A549 treated with AZD9567 at 1 μM for 4 hours (cell line): Measurements from ENCODE around the gene MS4A4A. TPM values are rescaled to one million over a fixed set of nuclear protein-coding genes. Genes with fewer than 3 reads are reported as not detected.

Experiments used
- total RNA-seq: library from RNA; stranded (reverse); fragments of 200-300 nt; extraction: Qiagen RNA extraction; gene quantifications from 5 replicates; pipeline ENCODE4 v1.2.3, GENCODE V29; 2022; ENCODE audit not compliant: insufficient read depth

MS4A4A gene
- total RNA-seq: not detected in 5 replicates

GRCh38 chr11:60280412-60280811 is at the start of gene MS4A4A:
MS4A4A (plus strand) TSS chr11:60280666; CDS start chr11:60280676, 10 bp downstream.

GRCh38 chr11:60242740-60243239 is 37.7 kb upstream of the MS4A4A start, which contains the start of gene MS4A4E:
MS4A4E (minus strand) TSS chr11:60243137; CDS start chr11:60230055, 13,082 bp downstream.

GRCh38 chr11:60326955-60327354 is 46.5 kb downstream of the MS4A4A start, which contains the start of gene MS4A6E:
MS4A6E (plus strand) TSS chr11:60327255; CDS start chr11:60334896, 7,641 bp downstream.

Other genes with a start within 250 kb of the MS4A4A start
- not detected in 5 replicates for gene OOSP2, start 240.3 kb upstream of the MS4A4A start, total RNA-seq
- gene MS4A3, start 224.0 kb upstream of the MS4A4A start, total RNA-seq: not detected in 5 replicates
- gene MS4A2, start 192.0 kb upstream of the MS4A4A start, total RNA-seq: not detected in 5 replicates
- not detected in 5 replicates for gene MS4A6A, start 97.6 kb upstream of the MS4A4A start, total RNA-seq
- gene MS4A4E, start 37.5 kb upstream of the MS4A4A start, total RNA-seq: not detected in 5 replicates
- not detected in 5 replicates for gene MS4A6E, start 46.6 kb downstream of the MS4A4A start, total RNA-seq
- not detected in 5 replicates for gene MS4A7, start 97.9 kb downstream of the MS4A4A start, total RNA-seq
- not detected in 5 replicates for gene MS4A14, start 115.8 kb downstream of the MS4A4A start, total RNA-seq
- gene MS4A5, start 148.9 kb downstream of the MS4A4A start, total RNA-seq: not detected in 5 replicates
- not detected in 5 replicates for gene MS4A1, start 175.2 kb downstream of the MS4A4A start, total RNA-seq
- not detected in 5 replicates for gene MS4A12, start 212.1 kb downstream of the MS4A4A start, total RNA-seq
- not detected in 5 replicates for gene MS4A13, start 234.7 kb downstream of the MS4A4A start, total RNA-seq